KMS-11 (cell line): Measurements from ENCODE around the gene SDK1.

Source experiments
- H2AFZ ChIP-seq: fragments of 200-600 bp; sonication (generic); 2 replicates; pipeline ENCODE4 v1.6.1; 2016; ENCODE audit warnings: antibody characterized with exemption, mixed run types, low read depth
- H3K27ac ChIP-seq: fragments of 200-600 bp; sonication (generic); 2 replicates; pipeline ENCODE4 v1.6.1; 2016; ENCODE audit warnings: mild to moderate bottlenecking, mixed run types
- H3K27me3 ChIP-seq: fragments of 200-600 bp; sonication (generic); 2 replicates; pipeline ENCODE4 v1.6.1; 2017; ENCODE audit warnings: mild to moderate bottlenecking, low read depth, mixed run types, moderate library complexity; ENCODE audit not compliant: insufficient read depth
- H3K36me3 ChIP-seq: fragments of 200-600 bp; sonication (generic); 2 replicates; pipeline ENCODE4 v1.6.1; 2017; ENCODE audit warnings: mild to moderate bottlenecking, mixed run types; ENCODE audit not compliant: insufficient read depth
- H3K4me1 ChIP-seq: fragments of 200-600 bp; sonication (generic); 2 replicates; pipeline ENCODE4 v1.6.1; 2016; ENCODE audit warnings: mild to moderate bottlenecking, low read depth, mixed run types; ENCODE audit not compliant: poor library complexity, severe bottlenecking
- H3K4me2 ChIP-seq: fragments of 200-600 bp; sonication (generic); 2 replicates; pipeline ENCODE4 v1.7.0; 2016; ENCODE audit warnings: mild to moderate bottlenecking, mixed run types
- H3K4me3 ChIP-seq: fragments of 200-600 bp; sonication (generic); IDR thresholded peaks from 2 replicates; pipeline ENCODE4 v1.6.1; 2017; ENCODE audit warnings: low read depth, low read length, mixed read lengths; ENCODE audit not compliant: insufficient read depth
- H3K79me2 ChIP-seq: fragments of 200-600 bp; sonication (generic); 2 replicates; pipeline ENCODE4 v1.6.1; 2016; ENCODE audit warnings: low read depth, mixed run types; ENCODE audit not compliant: insufficient read depth
- H3K9ac ChIP-seq: fragments of 200-600 bp; sonication (generic); 2 replicates; pipeline ENCODE4 v1.6.1; 2016; ENCODE audit warnings: mild to moderate bottlenecking, mixed run types
- H4K20me1 ChIP-seq: fragments of 200-600 bp; sonication (generic); 2 replicates; pipeline ENCODE4 v1.6.1; 2016; ENCODE audit warnings: mild to moderate bottlenecking, mixed run types; ENCODE audit not compliant: insufficient read depth
- CTCF ChIP-seq: fragments of 200-600 bp; sonication (generic); conservative IDR thresholded peaks from 2 replicates; pipeline ENCODE4 v1.6.1; 2017; ENCODE audit warnings: low read depth, mild to moderate bottlenecking, antibody characterized with exemption, low read length, moderate library complexity, mixed read lengths

The SDK1 gene

DNA sequence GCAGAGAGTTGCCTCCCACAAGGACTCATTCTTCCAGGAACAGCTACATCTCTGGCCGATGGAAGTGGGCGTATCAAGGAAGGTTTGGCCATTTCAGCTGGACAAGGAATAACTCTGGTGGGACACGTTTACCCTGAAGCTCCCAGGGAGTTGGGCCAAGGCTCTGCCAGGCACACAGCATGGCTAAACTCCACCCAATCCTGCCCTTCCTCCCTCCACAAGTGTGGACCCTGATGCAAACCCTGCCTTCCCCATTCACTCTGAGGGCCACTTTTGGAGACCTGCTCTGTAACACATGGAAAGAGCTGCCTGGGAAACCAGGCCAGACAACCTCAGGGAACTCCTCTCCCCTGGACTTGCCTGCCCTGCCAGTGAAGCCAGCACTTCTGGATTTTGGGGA is 973.2 kb downstream of the SDK1 start:
- Histone ChIP-seq H3K4me3 (no peak overlapping the region), H2AFZ (no peak overlapping the region), H3K27me3 (no peaks in the 10 kb centered on the region), H3K36me3 (no peaks in the 10 kb centered on the region), H3K9ac (no peak overlapping the region), H4K20me1 (no peaks in the 10 kb centered on the region), H3K27ac (no peak overlapping the region), H3K4me1 (no peaks in the 10 kb centered on the region), H3K4me2 (no peak overlapping the region), H3K79me2 (no peaks in the 10 kb centered on the region)
- no peak for TF ChIP-seq CTCF

- no peak overlapping the region for H3K4me3 ChIP-seq
- H3K4me1 ChIP-seq: no peaks in the 10 kb centered on the region
- H3K27me3 ChIP-seq: no peaks in the 10 kb centered on the region
- no peak overlapping the region for H3K9ac ChIP-seq
- H3K27ac ChIP-seq: no peak overlapping the region
- H3K4me2 ChIP-seq: no peak overlapping the region
- H3K79me2 ChIP-seq: no peaks in the 10 kb centered on the region
- no peaks in the 10 kb centered on the region for H3K36me3 ChIP-seq
- no peaks in the 10 kb centered on the region for H4K20me1 ChIP-seq
- no peak for TF ChIP-seq CTCF
- no peak overlapping the region for H2AFZ ChIP-seq
These were observed 976.9 kb downstream of the SDK1 start for GRCh38 chr7:4277936-4278335.

GRCh38 chr7:4279216-4279615 is 978.2 kb downstream of the SDK1 start:
- H3K79me2 ChIP-seq: no peaks in the 10 kb centered on the region
- H4K20me1 ChIP-seq: no peaks in the 10 kb centered on the region
- no peaks in the 10 kb centered on the region for H3K36me3 ChIP-seq
- no peaks in the 10 kb centered on the region for H3K4me1 ChIP-seq
- no peak overlapping the region for H3K9ac ChIP-seq
- H2AFZ ChIP-seq: no peak overlapping the region
- H3K27ac ChIP-seq: no peak overlapping the region
- no peaks in the 10 kb centered on the region for H3K27me3 ChIP-seq
- H3K4me2 ChIP-seq: no peak overlapping the region
- no peak overlapping the region for H3K4me3 ChIP-seq
- TF ChIP-seq CTCF: no peak

DNA sequence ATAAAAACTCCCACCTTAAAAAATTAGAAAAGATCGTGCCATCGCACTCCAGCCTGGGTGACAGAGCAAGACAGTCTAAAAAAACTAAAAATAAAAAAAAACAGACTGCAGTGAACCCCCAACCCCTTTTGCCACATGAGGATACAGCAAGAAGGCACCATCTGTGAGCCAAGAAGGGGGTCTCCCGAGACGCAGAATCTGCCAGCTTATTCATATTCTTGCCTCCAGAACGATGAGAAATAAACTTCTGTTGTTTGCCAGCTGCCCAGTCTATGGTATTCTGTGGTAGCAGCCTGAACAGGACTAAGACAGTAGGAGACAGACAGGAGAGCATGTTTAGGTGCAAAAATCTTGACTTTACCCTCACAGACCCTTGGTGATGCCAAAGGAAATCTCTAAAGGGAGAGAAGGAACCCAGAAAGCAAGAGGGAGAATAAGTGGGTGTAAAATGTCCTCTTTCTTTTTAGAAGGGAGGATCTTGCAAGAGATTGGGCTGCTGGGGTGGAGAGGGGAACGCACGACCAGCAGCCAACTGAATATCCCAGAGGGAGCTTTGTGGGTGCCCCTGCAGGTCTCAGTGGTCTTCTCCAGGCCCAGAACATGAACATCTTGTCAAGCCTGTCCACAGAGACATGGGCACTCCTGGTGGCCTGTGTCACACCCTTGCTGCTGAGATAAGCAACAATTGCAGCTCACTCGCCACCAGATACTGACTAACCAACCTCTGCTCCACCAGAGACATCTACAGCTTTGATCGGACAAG is 980.4 kb downstream of the SDK1 start:
- no peak for TF ChIP-seq CTCF
- Histone ChIP-seq H3K27ac (no peak overlapping the region), H3K4me2 (no peak overlapping the region), H2AFZ (no peak overlapping the region), H3K4me1 (no peaks in the 10 kb centered on the region), H3K79me2 (no peaks in the 10 kb centered on the region), H3K9ac (no peak overlapping the region), H3K36me3 (no peaks in the 10 kb centered on the region), H3K4me3 (no peak overlapping the region), H3K27me3 (no peaks in the 10 kb centered on the region), H4K20me1 (no peaks in the 10 kb centered on the region)
